K562 (cell line): Measurements from ENCODE around the gene ATG7. TPM values are rescaled to one million over a fixed set of nuclear protein-coding genes. Genes with fewer than 3 reads are reported as not detected.

Experiments used
- ATAC-seq: fragments of 200-7000 bp; cut with Tn5 transposase; 3 replicates; pipeline ENCODE4 v1.9.1; 2020; ENCODE audit warnings: moderate library complexity
- BruUV-seq: library from RNA; stranded (reverse); fragments of 400-500 nt; replicated peaks from 2 replicates; lab custom pipeline; 2021; lab: Mats Ljungman, UMichigan
- CTCF ChIA-PET: fragments of 300-600 bp; formaldehyde crosslinking; extraction: SDS; loops from one replicate; lab custom pipeline; 2021; ENCODE audit warnings: low intra/inter-chr PET ratio; lab: Yijun Ruan, JAX
- POLR2A ChIA-PET: fragments of 300-600, 350-650 bp; sonication (Branson Sonifier 250); formaldehyde crosslinking; extraction: SDS; loops from one replicate; lab custom pipeline; 2021; ENCODE audit warnings: antibody characterized with exemption, inconsistent platforms; lab: Yijun Ruan, JAX
- DNase-seq, 4 experiments: peaks; one replicate each; pipeline versions ENCODE4 v3.0.0 to v3.0.0-alpha.2; 2011 to 2018; ENCODE audit warnings: low spot score in 3 of 4, mixed read lengths in 3 of 4; ENCODE audit errors: extremely low read depth in 1 of 4
- FAIRE-seq: peaks from 2 replicates; lab custom pipeline; 2011; peaks lifted over from hg19 to GRCh38; lab: Jason Lieb, UNC
- H2AFZ ChIP-seq: 2 replicates; pipeline ENCODE4 v1.6.0; 2011; ENCODE audit warnings: low read depth, low read length, control low read depth, inconsistent platforms
- H3K27ac ChIP-seq: fragments of 200-600 bp; 3 replicates; pipeline ENCODE4 v1.8.0; 2011; ENCODE audit warnings: low read depth, mild to moderate bottlenecking, control low read depth, inconsistent platforms, low read length, moderate library complexity, mixed read lengths; ENCODE audit errors: extremely low read depth
- H3K27me3 ChIP-seq, 2 experiments: fragments of 300-600 bp in 1 of 2; 2 replicates in 1 of 2; 3 replicates in 1 of 2; pipeline versions ENCODE4 v1.6.0 to v1.8.0; 2011; ENCODE audit warnings: inconsistent platforms in 2 of 2, low read length in 2 of 2, mild to moderate bottlenecking in 1 of 2, mixed read lengths in 1 of 2, moderate library complexity in 1 of 2; ENCODE audit not compliant: control insufficient read depth in 2 of 2, insufficient read depth in 2 of 2
- H3K36me3 ChIP-seq: fragments of 300-600 bp; 3 replicates; pipeline ENCODE4 v1.8.0; 2011; ENCODE audit warnings: mild to moderate bottlenecking, low read length, inconsistent platforms; ENCODE audit not compliant: control insufficient read depth, insufficient read depth
- H3K4me1 ChIP-seq, 2 experiments: fragments of 200-600 bp in 1 of 2; replicated peaks in 1 of 2; 2 replicates in 1 of 2; 3 replicates in 1 of 2; pipeline versions ENCODE4 v1.5.1 to v1.8.0; 2011; ENCODE audit warnings: inconsistent platforms in 2 of 2, low read length in 2 of 2, mild to moderate bottlenecking in 1 of 2, mixed read lengths in 1 of 2, moderate library complexity in 1 of 2; ENCODE audit not compliant: control insufficient read depth in 2 of 2, insufficient read depth in 2 of 2
- H3K4me2 ChIP-seq: 2 replicates; pipeline ENCODE4 v1.6.1; 2011; ENCODE audit warnings: low read length, control low read depth, inconsistent platforms, mixed read lengths; ENCODE audit not compliant: insufficient read depth
- H3K4me3 ChIP-seq: fragments of 200-600 bp; sonication (generic), shearing (Covaris generic); 2 replicates; pipeline ENCODE4 v1.5.1; 2016; ENCODE audit warnings: control low read depth, inconsistent platforms
- H3K79me2 ChIP-seq: fragments of 200-600 bp; 3 replicates; pipeline ENCODE4 v1.8.0; 2011; ENCODE audit warnings: low read length, inconsistent platforms; ENCODE audit not compliant: control insufficient read depth, insufficient read depth
- H3K9ac ChIP-seq, 2 experiments: 2 replicates each; pipeline versions ENCODE4 v1.6.0 to v1.6.1; 2011; ENCODE audit warnings: low read depth in 2 of 2, low read length in 2 of 2, control low read depth in 1 of 2, inconsistent platforms in 1 of 2, mild to moderate bottlenecking in 1 of 2, mixed read lengths in 1 of 2; ENCODE audit not compliant: insufficient read depth in 1 of 2
- H3K9me1 ChIP-seq: one replicate; pipeline ENCODE4 v1.6.0; 2011; ENCODE audit warnings: inconsistent platforms, mild to moderate bottlenecking, low read length, moderate library complexity; ENCODE audit not compliant: control insufficient read depth, insufficient read depth
- H3K9me3 ChIP-seq: replicated peaks from 2 replicates; pipeline ENCODE4 v1.5.1; 2011; ENCODE audit warnings: low read depth, low read length, inconsistent platforms; ENCODE audit not compliant: control insufficient read depth, insufficient read depth
- H4K20me1 ChIP-seq: replicated peaks from 2 replicates; pipeline ENCODE4 v1.6.1; 2011; ENCODE audit warnings: low read length, inconsistent platforms, mixed read lengths; ENCODE audit not compliant: control insufficient read depth, insufficient read depth
- E2F3 ChIP-seq: fragments of 250-450 bp; sonication (Bioruptor Pico); IDR thresholded peaks from 2 replicates; pipeline ENCODE4 v1.4.0; 2020; ENCODE audit warnings: mild to moderate bottlenecking
- FOSL1 ChIP-seq: fragments of 200-800 bp; sonication (Bioruptor generic); conservative IDR thresholded peaks from 2 replicates; pipeline ENCODE4 v1.6.1; 2016; ENCODE audit warnings: missing genetic modification characterization, missing compliant biosample characterization
- GATAD2B ChIP-seq: fragments of 450-650 bp; IDR thresholded peaks from 2 replicates; pipeline ENCODE4 v1.6.1; 2017; ENCODE audit warnings: mild to moderate bottlenecking, borderline replicate concordance
- MAFF ChIP-seq: IDR thresholded peaks from 2 replicates; pipeline ENCODE4 v1.6.1; 2012; ENCODE audit warnings: low read length, improper control_type of control experiment
- NCOA1 ChIP-seq: fragments of 450-650 bp; IDR thresholded peaks from 2 replicates; pipeline ENCODE4 v1.6.1; 2016; ENCODE audit warnings: low read depth
- NCOA2 ChIP-seq, 2 experiments: fragments of 450-650 bp; IDR thresholded peaks; 2 replicates each; pipeline ENCODE4 v1.6.1; 2018; ENCODE audit warnings: mild to moderate bottlenecking in 2 of 2, moderate library complexity in 1 of 2; ENCODE audit not compliant: partially characterized antibody in 2 of 2
- NCOR1 ChIP-seq: fragments of 450-650 bp; IDR thresholded peaks from 2 replicates; pipeline ENCODE4 v1.6.1; 2016; ENCODE audit warnings: mild to moderate bottlenecking, moderate library complexity
- SMARCC2 ChIP-seq: fragments of 450-650 bp; IDR thresholded peaks from 2 replicates; pipeline ENCODE4 v1.6.1; 2017; ENCODE audit warnings: antibody characterized with exemption, moderate library complexity, mild to moderate bottlenecking, low read depth
- TAF1 ChIP-seq: IDR thresholded peaks from 2 replicates; pipeline ENCODE4 v1.6.1; 2011; ENCODE audit warnings: mild to moderate bottlenecking, low read length, moderate library complexity; ENCODE audit not compliant: insufficient read depth, control insufficient read depth, severe bottlenecking; ENCODE audit errors: extremely low read depth
- ZHX1 ChIP-seq: fragments of 150-350 bp; conservative IDR thresholded peaks from 2 replicates; pipeline ENCODE4 v1.6.1; 2014; ENCODE audit warnings: low read length
- ZNF24 ChIP-seq: fragments of 450-650 bp; IDR thresholded peaks from 2 replicates; pipeline ENCODE4 v1.6.1; 2016
- WGBS: fragments of 100-300 bp; shearing (Covaris generic); methylation state at CpG from one replicate; pipeline ENCODE4 v1.1.6; 2016; ENCODE audit warnings: low coverage, mixed read lengths; ENCODE audit not compliant: insufficient coverage; ENCODE audit errors: missing lambda C conversion rate; 5-methylcytosine and 5-hydroxymethylcytosine counted together
- in situ Hi-C: fragments of 300-500 bp; cut with MboI; formaldehyde crosslinking; loops from 4 replicates; pipeline ENCODE4 v1.15.0; 2018; ENCODE audit warnings: inconsistent platforms, mixed read lengths
- intact Hi-C: fragments of 100-400 bp; cut with micrococcal nuclease; formaldehyde crosslinking; loops from 2 replicates; pipeline ENCODE4 v1.14.2; 2022
- polyA plus RNA-seq, 8 experiments: library from polyadenylated mRNA; depleted of rRNA in 4 of 8; stranded (reverse) in 5 of 8; unstranded in 3 of 8; fragments of >200 nt; fragmentation: Nextera tagmentation in 2 of 8; fragmentation: Illumina TruSeq in 1 of 8; extraction: Ambion mirVana in 2 of 8; extraction: Trizol in 1 of 8; gene quantifications; 2 replicates each; pipeline versions ENCODE4 v1.2.1 to v1.2.3, GENCODE V29; 2011 to 2014; ENCODE audit warnings: inconsistent platforms in 1 of 8, missing spikeins in 1 of 8
- total RNA-seq, 7 experiments: library from RNA; depleted of rRNA in 6 of 7; stranded (reverse); fragments of >200 nt in 6 of 7; fragmentation: Illumina TruSeq in 2 of 7; extraction: Trizol in 2 of 7; gene quantifications; 2 replicates each; pipeline versions ENCODE4 v1.2.1 to v1.2.3, GENCODE V29; 2011 to 2021; ENCODE audit warnings: low replicate concordance in 1 of 7
- TF ChIP-seq, protein P1 (sequence below), 2 experiments: fragments of 450-650 bp; formaldehyde crosslinking in 1 of 2; IDR thresholded peaks; 2 replicates each; pipeline versions ENCODE4 v1.4.0 to v1.6.1; 2014 to 2020; ENCODE audit warnings: mild to moderate bottlenecking in 2 of 2, borderline replicate concordance in 1 of 2, low read depth in 1 of 2
- TF ChIP-seq, protein P2 (sequence below): fragments of 250-450 bp; sonication (Bioruptor Pico); IDR thresholded peaks from 2 replicates; pipeline ENCODE4 v1.6.1; 2021; ENCODE audit warnings: mild to moderate bottlenecking

Gene ATG7
- total and polyA plus RNA-seq, 9 of the 15 experiments (the other 6 are each of a cell fraction or from before 2014, with no cell fraction given): 18.3 to 45.3 (median 33.6) TPM

- ChIA-PET CTCF (no interaction called here), POLR2A (no interaction called here)
- Histone ChIP-seq H3K9me1 (no peaks in the 10 kb centered on the region), H2AFZ (no peak overlapping the region), H3K36me3 (no peaks in the 10 kb centered on the region), H4K20me1 (no peaks in the 10 kb centered on the region), H3K9me3 (no peaks in the 10 kb centered on the region), H3K27ac (no peak overlapping the region), H3K4me1 (no peaks in the 10 kb centered on the region), H3K4me2 (no peak overlapping the region), H3K9ac (no peak overlapping the region), H3K27me3 (no peaks in the 10 kb centered on the region), H3K4me3 (no peak overlapping the region), H3K79me2 (no peaks in the 10 kb centered on the region)
- no TSS peak for BruUV-seq
- 79% methylated on average over 4 of the region's 4 CpGs for WGBS
- in situ Hi-C loops: no loop called here
- peak; percentile 77 for FAIRE-seq
- DNase-seq: no peak
- ATAC-seq: no peak
- intact Hi-C loops: no loop called here
- TF ChIP-seq SMARCC2 (no peak), ZHX1 (no peak), ZNF24 (no peak), TAF1 (no peak), NCOA2 (IDR thresholded peaks at IDR 0.05; ENCODE audit: partially characterized antibody in 2 of 2) (no peak), NCOR1 (no peak), MAFF (peak; percentile 67), E2F3 (CRISPR knock-in tag) (no peak), GATAD2B (no peak), NCOA1 (no peak), FOSL1 (0 out of 2 replicates have a peak, but pooled peaks have one; percentile 19)
- TF ChIP-seq, protein P1, sequence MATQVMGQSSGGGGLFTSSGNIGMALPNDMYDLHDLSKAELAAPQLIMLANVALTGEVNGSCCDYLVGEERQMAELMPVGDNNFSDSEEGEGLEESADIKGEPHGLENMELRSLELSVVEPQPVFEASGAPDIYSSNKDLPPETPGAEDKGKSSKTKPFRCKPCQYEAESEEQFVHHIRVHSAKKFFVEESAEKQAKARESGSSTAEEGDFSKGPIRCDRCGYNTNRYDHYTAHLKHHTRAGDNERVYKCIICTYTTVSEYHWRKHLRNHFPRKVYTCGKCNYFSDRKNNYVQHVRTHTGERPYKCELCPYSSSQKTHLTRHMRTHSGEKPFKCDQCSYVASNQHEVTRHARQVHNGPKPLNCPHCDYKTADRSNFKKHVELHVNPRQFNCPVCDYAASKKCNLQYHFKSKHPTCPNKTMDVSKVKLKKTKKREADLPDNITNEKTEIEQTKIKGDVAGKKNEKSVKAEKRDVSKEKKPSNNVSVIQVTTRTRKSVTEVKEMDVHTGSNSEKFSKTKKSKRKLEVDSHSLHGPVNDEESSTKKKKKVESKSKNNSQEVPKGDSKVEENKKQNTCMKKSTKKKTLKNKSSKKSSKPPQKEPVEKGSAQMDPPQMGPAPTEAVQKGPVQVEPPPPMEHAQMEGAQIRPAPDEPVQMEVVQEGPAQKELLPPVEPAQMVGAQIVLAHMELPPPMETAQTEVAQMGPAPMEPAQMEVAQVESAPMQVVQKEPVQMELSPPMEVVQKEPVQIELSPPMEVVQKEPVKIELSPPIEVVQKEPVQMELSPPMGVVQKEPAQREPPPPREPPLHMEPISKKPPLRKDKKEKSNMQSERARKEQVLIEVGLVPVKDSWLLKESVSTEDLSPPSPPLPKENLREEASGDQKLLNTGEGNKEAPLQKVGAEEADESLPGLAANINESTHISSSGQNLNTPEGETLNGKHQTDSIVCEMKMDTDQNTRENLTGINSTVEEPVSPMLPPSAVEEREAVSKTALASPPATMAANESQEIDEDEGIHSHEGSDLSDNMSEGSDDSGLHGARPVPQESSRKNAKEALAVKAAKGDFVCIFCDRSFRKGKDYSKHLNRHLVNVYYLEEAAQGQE (IDR thresholded peaks at IDR 0.05; ENCODE audit: borderline replicate concordance): no peak
- TF ChIP-seq, protein P1 (CRISPR knock-in tag; IDR thresholded peaks at IDR 0.05; ENCODE audit: low read depth): no peak
- TF ChIP-seq, protein P2, sequence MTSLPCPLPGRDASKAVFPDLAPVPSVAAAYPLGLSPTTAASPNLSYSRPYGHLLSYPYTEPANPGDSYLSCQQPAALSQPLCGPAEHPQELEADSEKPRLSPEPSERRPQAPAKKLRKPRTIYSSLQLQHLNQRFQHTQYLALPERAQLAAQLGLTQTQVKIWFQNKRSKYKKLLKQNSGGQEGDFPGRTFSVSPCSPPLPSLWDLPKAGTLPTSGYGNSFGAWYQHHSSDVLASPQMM (CRISPR knock-in tag): no peak
Measured at GRCh38 chr3:11467875-11468274, 195.7 kb downstream of the ATG7 start.
